ENCODE data around the gene IFNL1. TPM values are rescaled to one million over a fixed set of nuclear protein-coding genes. Genes with fewer than 3 reads are reported as not detected.
"Not testable (repeated sequence)": the region's sequence is repeated elsewhere in the genome, so short reads cannot be mapped to it uniquely, and the experiment has no call there.

IFNL1 gene
- total RNA-seq, 1 donor: not detected

GRCh38 chr19:39263912-39264305, 32.3 kb upstream of the IFNL1 start:
- DNase-seq (ENCODE audit: low read depth): no peak
- no peak for TF ChIP-seq CTCF (IDR thresholded peaks at IDR 0.05; ENCODE audit: insufficient read depth, low read length)
- no peak overlapping the region for H3K4me3 ChIP-seq (ENCODE audit: low read depth, low read length)

GRCh38 chr19:39264306-39265290, 31.6 kb upstream of the IFNL1 start:
- DNase-seq (ENCODE audit: low read depth): no peak
- no peak for TF ChIP-seq CTCF (IDR thresholded peaks at IDR 0.05; ENCODE audit: insufficient read depth, low read length)
- H3K4me3 ChIP-seq (ENCODE audit: low read depth, low read length): no peak overlapping the region

GRCh38 chr19:39265321-39265916, 30.8 kb upstream of the IFNL1 start:
- DNase-seq (ENCODE audit: low read depth): no peak
- no peak overlapping the region for H3K4me3 ChIP-seq (ENCODE audit: low read depth, low read length)
- no peak for TF ChIP-seq CTCF (IDR thresholded peaks at IDR 0.05; ENCODE audit: insufficient read depth, low read length)

- H3K4me3 ChIP-seq (ENCODE audit: low read depth, low read length); DNase-seq (ENCODE audit: low read depth): not testable (repeated sequence)
Observed at GRCh38 chr19:39268085-39268484, 28.1 kb upstream of the IFNL1 start, which contains the start of gene IFNL2. Gene IFNL2 (plus strand): TSS chr19:39268396. CDS start chr19:39268569, 173 bp downstream.

- H3K4me3 ChIP-seq (ENCODE audit: low read depth, low read length); DNase-seq (ENCODE audit: low read depth): not testable (repeated sequence)
Observed at GRCh38 chr19:39268531-39269223, 27.5 kb upstream of the IFNL1 start.

GRCh38 chr19:39269369-39269768, 26.8 kb upstream of the IFNL1 start:
- not testable (repeated sequence) for DNase-seq (ENCODE audit: low read depth); H3K4me3 ChIP-seq (ENCODE audit: low read depth, low read length)

GRCh38 chr19:39270036-39270871, 26.0 kb upstream of the IFNL1 start:
- DNase-seq (ENCODE audit: low read depth): no peak
- H3K4me3 ChIP-seq (ENCODE audit: low read depth, low read length): no peak overlapping the region
- no peak for TF ChIP-seq CTCF (IDR thresholded peaks at IDR 0.05; ENCODE audit: insufficient read depth, low read length)

GRCh38 chr19:39273859-39274258, 22.3 kb upstream of the IFNL1 start:
- not testable (repeated sequence) for DNase-seq (ENCODE audit: low read depth); H3K4me3 ChIP-seq (ENCODE audit: low read depth, low read length)
